ENCODE results near the gene GLYATL2. TPM values are rescaled to one million over a fixed set of nuclear protein-coding genes. Genes with fewer than 3 reads are reported as not detected.

The GLYATL2 gene
- total RNA-seq: not detected in 2 replicates

GRCh38 chr11:58844361-58845005 lies at the start of gene GLYATL2:
GLYATL2 (minus strand) TSS chr11:58844704; CDS start chr11:58839612, 5,092 bp downstream.

Other genes starting within 250 kb of the GLYATL2 start
- 1.5 and 1.9 TPM in 2 replicates for gene CNTF, start 222.0 kb downstream of the GLYATL2 start, total RNA-seq
- gene GLYAT, start 112.8 kb downstream of the GLYATL2 start, total RNA-seq: not detected in 2 replicates
- not detected in 2 replicates for gene GLYATL1, start 94.8 kb upstream of the GLYATL2 start, total RNA-seq
- not detected in 2 replicates for gene GLYATL1B, start 241.6 kb upstream of the GLYATL2 start, total RNA-seq

All from endothelial cell of coronary artery (primary cell).